Measurements from ENCODE around the gene FBLN1.

FBLN1 gene

DNA sequence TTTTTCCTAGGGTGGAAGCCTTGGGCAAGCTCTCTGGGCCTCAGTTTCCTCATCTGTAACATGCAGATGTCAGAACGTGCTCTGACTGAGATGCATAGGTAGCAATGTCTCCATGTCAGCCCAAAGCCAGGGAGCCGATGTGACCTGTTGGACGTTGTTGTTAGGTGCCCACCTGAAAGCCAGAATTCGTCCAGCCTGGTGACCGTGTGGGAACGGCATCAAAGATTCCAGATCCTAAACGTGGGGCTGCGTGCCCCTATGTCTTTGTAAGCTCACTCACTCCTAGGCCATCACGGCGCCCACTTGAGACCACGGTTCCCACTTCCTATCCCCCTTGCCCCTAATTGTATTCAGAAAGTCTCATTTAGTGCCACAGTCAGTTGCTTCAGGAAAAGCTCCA lies 48.2 kb downstream of the FBLN1 start:
- H3K27ac ChIP-seq, result no peak overlapping the region
- no peak for TF ChIP-seq ZFX (IDR thresholded peaks at IDR 0.05; ENCODE audit: borderline replicate concordance)
- TF ChIP-seq, protein P1, sequence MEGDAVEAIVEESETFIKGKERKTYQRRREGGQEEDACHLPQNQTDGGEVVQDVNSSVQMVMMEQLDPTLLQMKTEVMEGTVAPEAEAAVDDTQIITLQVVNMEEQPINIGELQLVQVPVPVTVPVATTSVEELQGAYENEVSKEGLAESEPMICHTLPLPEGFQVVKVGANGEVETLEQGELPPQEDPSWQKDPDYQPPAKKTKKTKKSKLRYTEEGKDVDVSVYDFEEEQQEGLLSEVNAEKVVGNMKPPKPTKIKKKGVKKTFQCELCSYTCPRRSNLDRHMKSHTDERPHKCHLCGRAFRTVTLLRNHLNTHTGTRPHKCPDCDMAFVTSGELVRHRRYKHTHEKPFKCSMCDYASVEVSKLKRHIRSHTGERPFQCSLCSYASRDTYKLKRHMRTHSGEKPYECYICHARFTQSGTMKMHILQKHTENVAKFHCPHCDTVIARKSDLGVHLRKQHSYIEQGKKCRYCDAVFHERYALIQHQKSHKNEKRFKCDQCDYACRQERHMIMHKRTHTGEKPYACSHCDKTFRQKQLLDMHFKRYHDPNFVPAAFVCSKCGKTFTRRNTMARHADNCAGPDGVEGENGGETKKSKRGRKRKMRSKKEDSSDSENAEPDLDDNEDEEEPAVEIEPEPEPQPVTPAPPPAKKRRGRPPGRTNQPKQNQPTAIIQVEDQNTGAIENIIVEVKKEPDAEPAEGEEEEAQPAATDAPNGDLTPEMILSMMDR (IDR thresholded peaks at IDR 0.05), result no peak

DNA sequence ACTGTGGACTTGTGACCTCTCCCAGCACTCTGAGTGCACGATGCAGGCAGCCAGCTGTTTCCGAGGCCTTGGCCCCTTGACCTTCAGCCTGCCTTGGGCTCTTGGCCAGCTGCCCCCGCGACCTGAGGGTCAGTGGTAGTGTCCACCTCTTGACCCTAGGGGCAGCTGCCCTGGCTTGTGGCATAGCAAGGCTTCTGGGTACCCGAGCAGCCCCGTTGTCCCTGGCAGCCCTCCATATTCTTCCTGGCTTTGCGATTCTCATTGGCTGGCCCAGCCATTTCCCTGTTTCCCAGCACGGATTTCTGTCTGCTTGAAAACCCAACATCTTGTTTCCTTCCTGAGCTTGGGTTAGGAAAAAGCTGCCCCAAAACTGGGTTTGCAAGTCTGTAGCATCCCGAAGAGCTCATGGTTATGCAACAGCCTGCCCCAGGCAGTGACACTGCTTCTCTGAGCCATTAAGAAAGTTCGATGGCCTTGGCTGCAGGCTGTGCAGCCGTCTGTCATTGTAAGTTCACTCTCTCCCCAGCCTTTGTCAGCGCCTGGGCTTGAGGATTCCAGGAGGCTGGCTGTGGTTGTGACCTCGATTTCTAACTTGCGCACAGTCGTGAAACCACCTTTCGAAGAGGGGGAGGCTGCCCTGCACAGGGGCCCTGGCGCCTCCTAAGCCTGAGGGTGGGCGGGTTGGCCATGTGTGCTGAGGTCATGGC lies 48.8 kb downstream of the FBLN1 start:
- H3K27ac ChIP-seq, result no peak overlapping the region
- TF ChIP-seq, protein P1 (IDR thresholded peaks at IDR 0.05), result no peak
- TF ChIP-seq ZFX (IDR thresholded peaks at IDR 0.05; ENCODE audit: borderline replicate concordance), result no peak

DNA sequence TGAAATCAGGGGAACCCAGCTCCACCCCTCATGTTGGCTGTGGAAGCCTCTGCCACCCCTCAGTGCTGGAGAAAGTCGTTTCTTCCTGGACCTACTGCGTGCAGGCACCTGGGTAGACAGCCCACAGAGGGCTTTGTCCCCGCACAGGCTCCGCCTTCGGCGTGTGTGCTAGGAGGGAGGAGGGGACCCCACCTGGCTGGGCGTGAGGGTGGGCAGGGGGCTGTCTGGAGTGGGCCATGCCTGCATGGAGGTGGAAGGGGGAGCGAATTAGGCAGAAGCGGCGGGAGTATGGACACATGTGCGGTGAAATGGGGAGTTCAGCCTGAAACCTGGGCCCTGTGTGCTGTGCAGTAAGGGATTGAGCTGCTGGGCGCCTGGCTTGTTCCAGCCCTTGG lies 49.3 kb downstream of the FBLN1 start:
- no peak for TF ChIP-seq ZFX (IDR thresholded peaks at IDR 0.05; ENCODE audit: borderline replicate concordance)
- TF ChIP-seq, protein P1 (IDR thresholded peaks at IDR 0.05), result no peak
- H3K27ac ChIP-seq, result no peak overlapping the region

DNA sequence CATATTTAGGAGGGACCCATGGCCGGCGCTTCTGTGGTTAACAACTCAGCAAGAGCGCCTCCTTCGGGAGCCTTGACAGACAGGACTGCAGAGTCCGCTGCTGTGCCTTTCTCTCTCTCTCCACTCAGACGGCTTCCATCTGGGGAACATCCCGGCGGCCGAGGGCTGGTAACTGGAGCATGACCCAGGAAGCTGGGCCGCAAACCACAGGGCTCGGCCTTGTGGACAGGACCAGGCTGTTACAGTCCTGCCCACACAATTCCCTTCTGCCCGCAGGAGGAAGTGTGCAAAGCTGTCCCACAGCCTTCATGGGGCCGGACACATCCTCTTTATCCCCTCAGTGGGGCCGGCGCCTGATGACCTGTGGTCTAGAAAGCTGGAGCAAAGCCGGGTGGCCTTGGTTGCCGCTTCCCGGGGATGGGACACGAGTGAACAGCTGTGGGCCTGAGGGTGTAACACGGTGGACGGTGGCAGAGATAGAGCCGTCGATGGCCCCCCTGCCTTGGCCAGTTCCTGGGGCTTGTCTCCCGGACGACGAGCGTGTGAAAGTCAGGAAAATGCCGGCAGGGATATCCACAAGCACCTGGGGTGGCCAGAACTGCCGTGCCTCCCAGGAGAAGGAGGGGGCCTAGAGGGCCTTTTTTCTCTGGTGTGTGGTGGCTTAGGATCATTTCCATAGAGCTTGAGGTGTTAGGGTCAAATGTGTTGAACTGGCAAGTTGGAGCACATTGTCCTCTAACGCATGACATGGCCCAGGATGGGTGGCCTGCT lies 50.1 kb downstream of the FBLN1 start:
- TF ChIP-seq, protein P1 (IDR thresholded peaks at IDR 0.05), result no peak
- no peak for TF ChIP-seq ZFX (IDR thresholded peaks at IDR 0.05; ENCODE audit: borderline replicate concordance)
- no peak overlapping the region for H3K27ac ChIP-seq

- peak overlapping the region; percentile 37 for H3K27ac ChIP-seq
- TF ChIP-seq, protein P1 (IDR thresholded peaks at IDR 0.05), result peak; percentile 97
- TF ChIP-seq ZFX (IDR thresholded peaks at IDR 0.05; ENCODE audit: borderline replicate concordance), result no peak
Observed at GRCh38 chr22:45553351-45554039, 50.8 kb downstream of the FBLN1 start.

- peak overlapping the region; percentile 37 for H3K27ac ChIP-seq
- TF ChIP-seq, protein P1 (IDR thresholded peaks at IDR 0.05), result peak; percentile 61
- no peak for TF ChIP-seq ZFX (IDR thresholded peaks at IDR 0.05; ENCODE audit: borderline replicate concordance)
Observed at GRCh38 chr22:45554040-45554406, 51.3 kb downstream of the FBLN1 start.
